GM06990 (cell line): Measurements from ENCODE around the gene PRELID3B.
"Not testable (repeated sequence)": the region's sequence is repeated elsewhere in the genome, so short reads cannot be mapped to it uniquely, and the experiment has no call there.

ENCODE experiments used
- DNase-seq: peaks from one replicate; pipeline ENCODE4 v3.0.0-alpha.2; 2011; ENCODE audit not compliant: insufficient read length; ENCODE audit errors: extremely low read depth
- H3K27me3 ChIP-seq: replicated peaks from 2 replicates; pipeline ENCODE4 v1.6.0; 2011; ENCODE audit warnings: low read length; ENCODE audit not compliant: control insufficient read depth, insufficient read depth
- H3K36me3 ChIP-seq: 2 replicates; pipeline ENCODE4 v1.5.1; 2011; ENCODE audit warnings: low read length; ENCODE audit not compliant: control insufficient read depth, insufficient read depth
- H3K4me3 ChIP-seq: replicated peaks from 2 replicates; pipeline ENCODE4 v1.5.1; 2011; ENCODE audit warnings: low read depth, mild to moderate bottlenecking, control low read depth, low read length
- TF ChIP-seq, protein P1 (sequence below): IDR thresholded peaks from 2 replicates; pipeline ENCODE4 v1.5.1; 2011; ENCODE audit warnings: low read length, control low read depth, mild to moderate bottlenecking, inconsistent platforms; ENCODE audit not compliant: insufficient read depth, poor library complexity, severe bottlenecking

The PRELID3B gene

DNA sequence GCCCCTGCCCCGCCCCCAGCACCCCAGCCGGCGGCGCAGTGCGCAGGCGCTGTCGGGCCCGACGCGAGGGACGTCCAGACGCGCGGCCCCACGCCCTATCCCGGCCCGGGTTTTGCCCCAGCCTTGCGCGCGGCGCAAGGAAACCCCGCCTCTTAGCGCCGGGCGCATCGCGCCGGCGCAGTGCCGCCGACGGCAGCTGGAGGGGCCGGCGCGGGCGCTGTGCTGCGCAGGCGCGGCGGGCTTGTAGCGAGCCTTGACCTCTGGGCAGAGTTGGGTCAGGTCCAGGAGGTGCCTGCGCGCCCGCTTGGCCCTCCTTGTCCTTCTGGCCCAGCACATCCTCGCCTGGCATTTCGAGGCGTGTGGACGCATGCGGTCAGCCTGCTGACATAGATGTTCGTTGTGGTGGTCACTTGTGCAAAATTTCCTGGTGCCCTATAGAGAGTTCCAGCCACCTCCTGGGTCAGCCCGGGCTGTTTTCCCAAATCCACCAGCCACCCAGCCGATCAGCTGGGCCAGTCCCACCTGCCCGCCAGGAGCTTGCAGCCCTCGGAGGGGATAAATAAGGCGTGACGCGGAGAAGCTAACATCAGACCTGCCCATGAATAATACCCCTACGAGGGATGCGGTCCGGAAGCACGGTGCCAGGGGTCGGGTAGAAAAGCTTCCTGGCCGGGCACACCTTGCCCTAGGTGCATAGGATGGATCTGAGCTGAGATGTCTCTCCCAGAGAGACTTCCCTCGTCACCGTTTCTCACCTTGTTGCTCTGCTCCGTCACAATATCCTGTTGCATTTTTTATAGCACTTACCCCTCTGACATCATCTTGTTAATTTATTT is 428 bp upstream of the PRELID3B start:
- TF ChIP-seq, protein P1, sequence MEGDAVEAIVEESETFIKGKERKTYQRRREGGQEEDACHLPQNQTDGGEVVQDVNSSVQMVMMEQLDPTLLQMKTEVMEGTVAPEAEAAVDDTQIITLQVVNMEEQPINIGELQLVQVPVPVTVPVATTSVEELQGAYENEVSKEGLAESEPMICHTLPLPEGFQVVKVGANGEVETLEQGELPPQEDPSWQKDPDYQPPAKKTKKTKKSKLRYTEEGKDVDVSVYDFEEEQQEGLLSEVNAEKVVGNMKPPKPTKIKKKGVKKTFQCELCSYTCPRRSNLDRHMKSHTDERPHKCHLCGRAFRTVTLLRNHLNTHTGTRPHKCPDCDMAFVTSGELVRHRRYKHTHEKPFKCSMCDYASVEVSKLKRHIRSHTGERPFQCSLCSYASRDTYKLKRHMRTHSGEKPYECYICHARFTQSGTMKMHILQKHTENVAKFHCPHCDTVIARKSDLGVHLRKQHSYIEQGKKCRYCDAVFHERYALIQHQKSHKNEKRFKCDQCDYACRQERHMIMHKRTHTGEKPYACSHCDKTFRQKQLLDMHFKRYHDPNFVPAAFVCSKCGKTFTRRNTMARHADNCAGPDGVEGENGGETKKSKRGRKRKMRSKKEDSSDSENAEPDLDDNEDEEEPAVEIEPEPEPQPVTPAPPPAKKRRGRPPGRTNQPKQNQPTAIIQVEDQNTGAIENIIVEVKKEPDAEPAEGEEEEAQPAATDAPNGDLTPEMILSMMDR: no peak
- no peaks in the 10 kb centered on the region; the same call in 1 of the 2 replicates for H3K36me3 ChIP-seq
- DNase-seq: peak; percentile 96
- no peaks in the 10 kb centered on the region for H3K27me3 ChIP-seq
- peak overlapping the region; percentile 87 for H3K4me3 ChIP-seq

DNA sequence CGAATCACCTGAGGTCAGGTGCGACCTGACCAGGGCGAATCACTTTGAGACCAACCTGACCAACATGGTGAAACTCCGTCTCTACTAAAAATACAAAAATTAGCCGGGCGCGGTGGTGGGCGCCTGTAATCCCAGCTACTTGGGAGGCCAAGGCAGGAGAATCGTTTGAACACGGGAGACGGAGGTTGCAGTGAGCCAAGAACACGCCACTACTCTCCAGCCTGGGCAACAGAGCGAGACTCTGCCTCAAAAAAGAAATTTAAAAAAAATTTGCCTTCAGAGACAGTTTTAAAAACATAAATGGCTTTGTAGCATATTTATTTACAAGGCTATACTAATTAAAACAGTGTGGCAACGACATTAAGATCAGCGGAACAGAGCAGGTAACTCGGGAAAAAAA is 1.1 kb downstream of the PRELID3B start:
- peak overlapping the region; percentile 87 for H3K4me3 ChIP-seq
- not testable (repeated sequence) for H3K27me3 ChIP-seq, DNase-seq, H3K36me3 ChIP-seq

DNA sequence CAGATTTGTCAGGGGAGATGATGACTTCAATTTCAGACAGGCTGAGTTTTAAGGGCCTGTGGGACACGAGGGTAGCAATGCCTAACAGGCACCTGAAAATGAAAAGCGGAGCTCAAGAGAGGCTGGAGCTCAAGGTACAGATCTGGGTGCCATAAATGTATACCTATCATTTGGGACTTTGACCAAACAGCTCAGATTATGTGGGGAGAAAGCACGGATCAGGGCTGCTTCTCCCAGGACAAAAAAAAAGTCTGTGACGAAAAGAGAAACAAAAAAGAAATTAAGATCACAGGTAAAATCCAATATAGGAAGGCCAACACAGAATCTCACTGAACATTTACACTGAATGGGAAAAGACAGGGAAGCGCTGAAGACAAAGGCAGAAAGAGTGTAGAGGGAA is 1.9 kb downstream of the PRELID3B start:
- peaks cover 9% of the 10 kb centered on the region for H3K36me3 ChIP-seq
- TF ChIP-seq, protein P1: no peak
- no peak for DNase-seq
- peak overlapping the region; percentile 87 for H3K4me3 ChIP-seq
- no peaks in the 10 kb centered on the region for H3K27me3 ChIP-seq

DNA sequence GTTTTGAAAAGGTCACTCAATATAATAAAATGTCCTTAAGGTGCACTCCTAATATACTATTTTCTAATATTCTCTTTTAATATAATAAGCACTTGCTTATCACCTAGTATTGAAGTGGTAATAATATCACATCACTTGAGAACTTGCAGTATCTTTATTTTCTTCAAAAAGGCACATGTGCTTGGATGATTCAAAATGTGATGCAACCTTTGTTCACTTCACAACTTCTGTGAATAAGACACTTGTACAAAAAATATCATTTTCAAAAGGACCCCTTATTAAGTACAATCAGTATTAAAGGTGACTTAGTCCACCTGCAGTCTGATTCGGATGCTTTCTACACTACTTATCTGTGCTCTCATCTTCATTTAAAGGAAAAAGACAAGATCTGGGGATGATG is 3.4 kb downstream of the PRELID3B start:
- peaks cover 14% of the 10 kb centered on the region for H3K36me3 ChIP-seq

DNA sequence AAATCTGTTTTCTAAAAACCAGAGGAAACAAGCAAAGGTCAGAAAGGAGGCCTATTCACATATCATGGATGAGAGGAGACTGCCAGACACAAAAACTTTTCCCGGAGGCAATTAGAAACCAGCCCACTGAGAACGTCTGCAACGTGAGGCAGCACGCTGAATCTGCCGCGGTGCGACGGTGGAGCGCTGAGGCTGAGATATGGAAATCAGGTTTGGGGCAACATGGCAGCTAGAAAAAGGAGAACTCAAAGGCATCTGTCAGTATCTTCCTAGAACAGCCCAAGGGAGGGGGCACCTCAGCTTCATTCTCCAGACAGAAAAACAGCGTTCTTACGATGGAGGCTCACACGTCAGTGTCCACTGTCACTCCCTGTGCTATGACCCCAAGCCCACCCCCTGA is 5.2 kb downstream of the PRELID3B start:
- H3K36me3 ChIP-seq: peaks cover 14% of the 10 kb centered on the region
- no peak for DNase-seq
- TF ChIP-seq, protein P1: no peak
- H3K4me3 ChIP-seq: no peak overlapping the region
- no peaks in the 10 kb centered on the region for H3K27me3 ChIP-seq

More for the DNA sequence above, 3.4 kb downstream of the PRELID3B start:
- DNase-seq: no peak
- H3K4me3 ChIP-seq: no peak overlapping the region
- TF ChIP-seq, protein P1: no peak
- H3K27me3 ChIP-seq: no peaks in the 10 kb centered on the region

DNA sequence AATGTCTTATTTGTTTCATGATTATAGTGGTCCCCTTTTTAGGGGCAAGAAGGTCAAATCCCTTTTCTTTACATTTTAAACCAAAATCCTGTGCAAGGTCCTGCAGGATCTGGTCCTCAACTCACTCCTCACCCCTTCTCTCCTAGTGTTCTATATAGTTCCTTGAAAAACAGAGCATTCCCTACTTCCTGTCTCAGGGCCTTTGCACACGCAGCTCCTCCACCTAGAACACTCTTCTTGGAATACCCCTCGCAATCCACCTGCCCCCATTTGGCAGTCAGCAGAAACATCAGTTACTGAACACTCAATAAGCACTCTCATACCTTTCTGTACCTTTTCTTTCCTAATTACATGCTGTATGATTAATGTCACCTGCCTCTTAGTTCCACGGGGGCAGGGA is 7.2 kb downstream of the PRELID3B start:
- TF ChIP-seq, protein P1: no peak
- Histone ChIP-seq H3K4me3 (no peak overlapping the region), H3K36me3 (peaks cover 14% of the 10 kb centered on the region), H3K27me3 (no peaks in the 10 kb centered on the region)
- no peak for DNase-seq
